Measurements from ENCODE around the gene PRKCH. TPM values are rescaled to one million over a fixed set of nuclear protein-coding genes. Genes with fewer than 3 reads are reported as not detected.
"Not testable (repeated sequence)": the region's sequence is repeated elsewhere in the genome, so short reads cannot be mapped to it uniquely, and the experiment has no call there.

The PRKCH gene
- total RNA-seq, 2 experiments from 2014 or later = 0.85 to 2.3 TPM

GRCh38 chr14:61315313-61315712, 6.1 kb upstream of the PRKCH start:
- POLR2A ChIA-PET = no interaction called here
- Histone ChIP-seq H3K9me3 (ENCODE audit: low read length) (no peaks in the 10 kb centered on the region), H3K9me2 (ENCODE audit: insufficient read depth, low read length) (no peaks in the 10 kb centered on the region), H3K79me2 (ENCODE audit: insufficient read depth, low read depth, low read length) (no peaks in the 10 kb centered on the region), H2AFZ (ENCODE audit: low read length) (no peak overlapping the region), H3K4me2 (ENCODE audit: low read length) (no peak overlapping the region), H3K4me3 (ENCODE audit: low read depth, low read length, poor library complexity, severe bottlenecking) (no peak overlapping the region), H3K27ac (ENCODE audit: low read depth, low read length, poor library complexity, severe bottlenecking) (no peak overlapping the region), H4K20me1 (ENCODE audit: insufficient read depth, low read length) (no peaks in the 10 kb centered on the region), H3K4me1 (ENCODE audit: insufficient read depth, low read length, poor library complexity, severe bottlenecking) (no peaks in the 10 kb centered on the region), H3K36me3 (ENCODE audit: insufficient read depth, low read length) (no peaks in the 10 kb centered on the region)
- DNase-seq (ENCODE audit: low spot score) = no peak
- intact Hi-C loops (cut with micrococcal nuclease; ENCODE audit: unreplicated experiment) = no loop called here
- CTCF ChIA-PET (ENCODE audit: unreplicated experiment) = no interaction called here
- TF ChIP-seq CTCF (conservative IDR thresholded peaks at IDR 0.05; ENCODE audit: low read length) = no peak
- no peak for TF ChIP-seq EZH2phosphoT487 (IDR thresholded peaks at IDR 0.05; ENCODE audit: borderline replicate concordance, low read depth, low read length)
- no TSS peak for BruUV-seq (replicated peaks)

GRCh38 chr14:61319086-61319485, 2.3 kb upstream of the PRKCH start:
- TF ChIP-seq CTCF (conservative IDR thresholded peaks at IDR 0.05; ENCODE audit: low read length) (no peak), EZH2phosphoT487 (IDR thresholded peaks at IDR 0.05; ENCODE audit: borderline replicate concordance, low read depth, low read length) (no peak)
- no peak for DNase-seq (ENCODE audit: low spot score)
- H3K79me2 ChIP-seq (ENCODE audit: insufficient read depth, low read depth, low read length) = no peaks in the 10 kb centered on the region
- intact Hi-C loops (cut with micrococcal nuclease; ENCODE audit: unreplicated experiment) = no loop called here
- no peaks in the 10 kb centered on the region for H3K4me1 ChIP-seq (ENCODE audit: insufficient read depth, low read length, poor library complexity, severe bottlenecking)
- BruUV-seq (replicated peaks) = no TSS peak
- no peak overlapping the region for H2AFZ ChIP-seq (ENCODE audit: low read length)
- H3K36me3 ChIP-seq (ENCODE audit: insufficient read depth, low read length) = no peaks in the 10 kb centered on the region
- POLR2A ChIA-PET = no interaction called here
- H3K4me2 ChIP-seq (ENCODE audit: low read length) = no peak overlapping the region
- CTCF ChIA-PET (ENCODE audit: unreplicated experiment) = no interaction called here
- H4K20me1 ChIP-seq (ENCODE audit: insufficient read depth, low read length) = no peaks in the 10 kb centered on the region
- H3K9me3 ChIP-seq (ENCODE audit: low read length) = no peaks in the 10 kb centered on the region
- H3K27ac ChIP-seq (ENCODE audit: low read depth, low read length, poor library complexity, severe bottlenecking) = no peak overlapping the region
- no peak overlapping the region for H3K4me3 ChIP-seq (ENCODE audit: low read depth, low read length, poor library complexity, severe bottlenecking)
- H3K9me2 ChIP-seq (ENCODE audit: insufficient read depth, low read length) = no peaks in the 10 kb centered on the region

- Histone ChIP-seq H3K4me2 (ENCODE audit: low read length) (no peak overlapping the region), H3K27ac (ENCODE audit: low read depth, low read length, poor library complexity, severe bottlenecking) (no peak overlapping the region), H3K36me3 (ENCODE audit: insufficient read depth, low read length) (no peaks in the 10 kb centered on the region), H3K4me1 (ENCODE audit: insufficient read depth, low read length, poor library complexity, severe bottlenecking) (no peaks in the 10 kb centered on the region), H4K20me1 (ENCODE audit: insufficient read depth, low read length) (no peaks in the 10 kb centered on the region), H3K4me3 (ENCODE audit: low read depth, low read length, poor library complexity, severe bottlenecking) (no peak overlapping the region), H3K9me3 (ENCODE audit: low read length) (no peaks in the 10 kb centered on the region), H2AFZ (ENCODE audit: low read length) (no peak overlapping the region), H3K9me2 (ENCODE audit: insufficient read depth, low read length) (no peaks in the 10 kb centered on the region), H3K79me2 (ENCODE audit: insufficient read depth, low read depth, low read length) (no peaks in the 10 kb centered on the region)
- intact Hi-C loops (cut with micrococcal nuclease; ENCODE audit: unreplicated experiment) = no loop called here
- no peak for TF ChIP-seq CTCF (conservative IDR thresholded peaks at IDR 0.05; ENCODE audit: low read length)
- no peak for TF ChIP-seq EZH2phosphoT487 (IDR thresholded peaks at IDR 0.05; ENCODE audit: borderline replicate concordance, low read depth, low read length)
- POLR2A ChIA-PET = no interaction called here
- no TSS peak for BruUV-seq (replicated peaks)
- no peak for DNase-seq (ENCODE audit: low spot score)
- CTCF ChIA-PET (ENCODE audit: unreplicated experiment) = no interaction called here
Measured at GRCh38 chr14:61319706-61320105, 1.7 kb upstream of the PRKCH start.

GRCh38 chr14:61320170-61320569, 1.2 kb upstream of the PRKCH start:
- H3K9me2 ChIP-seq (ENCODE audit: insufficient read depth, low read length); BruUV-seq (replicated peaks): not testable (repeated sequence)

More at GRCh38 chr14:61320170-61320569, 1.2 kb upstream of the PRKCH start:
- POLR2A ChIA-PET; DNase-seq (ENCODE audit: low spot score); H3K27ac ChIP-seq (ENCODE audit: low read depth, low read length, poor library complexity, severe bottlenecking); H3K4me1 ChIP-seq (ENCODE audit: insufficient read depth, low read length, poor library complexity, severe bottlenecking); H3K36me3 ChIP-seq (ENCODE audit: insufficient read depth, low read length); H3K4me2 ChIP-seq (ENCODE audit: low read length); H3K79me2 ChIP-seq (ENCODE audit: insufficient read depth, low read depth, low read length); CTCF ChIA-PET (ENCODE audit: unreplicated experiment); H2AFZ ChIP-seq (ENCODE audit: low read length); H3K9me3 ChIP-seq (ENCODE audit: low read length); H4K20me1 ChIP-seq (ENCODE audit: insufficient read depth, low read length); H3K4me3 ChIP-seq (ENCODE audit: low read depth, low read length, poor library complexity, severe bottlenecking); intact Hi-C loops (cut with micrococcal nuclease; ENCODE audit: unreplicated experiment): not testable (repeated sequence)
